Mesangial cell (primary cell): Measurements from ENCODE around the gene ANK3. TPM values are rescaled to one million over a fixed set of nuclear protein-coding genes. Genes with fewer than 3 reads are reported as not detected.

Source experiments
- total RNA-seq: library from RNA; depleted of rRNA; stranded (reverse); fragments of >200 nt; gene quantifications from 2 replicates; pipeline ENCODE4 v1.2.3, GENCODE V29; 2015

ANK3 gene
- 6.5 and 14.2 TPM in 2 replicates for total RNA-seq

GRCh38 chr10:60389413-60390025 lies at the start of gene ANK3:
Gene ANK3 (minus strand): TSS chr10:60389875. CDS start chr10:60389538, 337 bp downstream.

